Uterus (tissue), 4 donors: ENCODE data around the gene VPS35L. TPM values are rescaled to one million over a fixed set of nuclear protein-coding genes. Genes with fewer than 3 reads are reported as not detected.

Source experiments
- DNase-seq, 2 donors: peaks; one replicate each; pipeline ENCODE4 v3.0.0-alpha.2; 2019 to 2020
- H3K27ac ChIP-seq, 2 donors: fragments of 200-600 bp; sonication (generic); 1 replicate in 1 of 2; 2 replicates in 1 of 2; pipeline ENCODE4 v1.5.1; 2016 to 2018
- H3K27me3 ChIP-seq, 2 donors: fragments of 200-600 bp; sonication (generic); one replicate each; pipeline ENCODE4 v1.5.1; 2018 to 2019; ENCODE audit warnings: control low read depth in 1 of 2
- H3K36me3 ChIP-seq, 2 donors: fragments of 200-600 bp; sonication (generic); one replicate each; pipeline ENCODE4 v1.5.1; 2019; ENCODE audit warnings: control low read depth in 1 of 2
- H3K4me1 ChIP-seq, 2 donors: fragments of 200-600 bp; sonication (generic); one replicate each; pipeline ENCODE4 v1.5.1; 2018 to 2019; ENCODE audit warnings: control low read depth in 1 of 2
- H3K4me3 ChIP-seq, 2 donors: fragments of 200-600 bp; sonication (generic); 1 replicate in 1 of 2; 2 replicates in 1 of 2; pipeline ENCODE4 v1.5.1; 2018 to 2019; ENCODE audit warnings: mild to moderate bottlenecking in 1 of 2
- H3K9me3 ChIP-seq, 2 donors: fragments of 200-600 bp; sonication (generic); one replicate each; pipeline ENCODE4 v1.5.1; 2019; ENCODE audit warnings: control low read depth in 1 of 2
- POLR2A ChIP-seq, 2 donors: fragments of 450-650 bp; IDR thresholded peaks; one replicate each; pipeline ENCODE4 v1.6.1; 2016; ENCODE audit warnings: antibody characterized with exemption in 2 of 2, mild to moderate bottlenecking in 1 of 2, moderate library complexity in 1 of 2
- intact Hi-C: fragments of 100-400 bp; cut with DNase I; formaldehyde crosslinking; loops from one replicate; pipeline ENCODE4 v1.15.1; 2023; ENCODE audit warnings: low total_unique reads
- total RNA-seq, 4 donors: library from RNA; depleted of rRNA in 3 of 4; stranded (reverse); fragments of >200 nt in 3 of 4; gene quantifications; one replicate each; pipeline versions ENCODE4 v1.1.0 to v1.2.4, GENCODE V29; 2014 to 2023
- TF ChIP-seq, protein P1 (sequence below), 4 experiments: fragments of 200-600 bp in 2 of 4; fragments of 450-650 bp in 2 of 4; sonication (generic) in 2 of 4; IDR thresholded peaks; one replicate each; pipeline ENCODE4 v1.5.1; 2016 to 2019; ENCODE audit warnings: antibody characterized with exemption in 4 of 4, mild to moderate bottlenecking in 2 of 4, moderate library complexity in 1 of 4
- donor health status: DM: yes; HTN: yes; CAD: no.

VPS35L gene
- total RNA-seq, 4 donors from 2014 or later, result 34.8 to 110 (median 88.2) TPM

- Histone ChIP-seq H3K27me3 (no peaks in the 10 kb centered on the region), H3K36me3 (no peaks in the 10 kb centered on the region), H3K4me3 (no peak overlapping the region), H3K9me3 (no peaks in the 10 kb centered on the region), H3K27ac (no peak overlapping the region), H3K4me1 (no peaks in the 10 kb centered on the region)
- TF ChIP-seq, protein P1, sequence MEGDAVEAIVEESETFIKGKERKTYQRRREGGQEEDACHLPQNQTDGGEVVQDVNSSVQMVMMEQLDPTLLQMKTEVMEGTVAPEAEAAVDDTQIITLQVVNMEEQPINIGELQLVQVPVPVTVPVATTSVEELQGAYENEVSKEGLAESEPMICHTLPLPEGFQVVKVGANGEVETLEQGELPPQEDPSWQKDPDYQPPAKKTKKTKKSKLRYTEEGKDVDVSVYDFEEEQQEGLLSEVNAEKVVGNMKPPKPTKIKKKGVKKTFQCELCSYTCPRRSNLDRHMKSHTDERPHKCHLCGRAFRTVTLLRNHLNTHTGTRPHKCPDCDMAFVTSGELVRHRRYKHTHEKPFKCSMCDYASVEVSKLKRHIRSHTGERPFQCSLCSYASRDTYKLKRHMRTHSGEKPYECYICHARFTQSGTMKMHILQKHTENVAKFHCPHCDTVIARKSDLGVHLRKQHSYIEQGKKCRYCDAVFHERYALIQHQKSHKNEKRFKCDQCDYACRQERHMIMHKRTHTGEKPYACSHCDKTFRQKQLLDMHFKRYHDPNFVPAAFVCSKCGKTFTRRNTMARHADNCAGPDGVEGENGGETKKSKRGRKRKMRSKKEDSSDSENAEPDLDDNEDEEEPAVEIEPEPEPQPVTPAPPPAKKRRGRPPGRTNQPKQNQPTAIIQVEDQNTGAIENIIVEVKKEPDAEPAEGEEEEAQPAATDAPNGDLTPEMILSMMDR (IDR thresholded peaks at IDR 0.05), result no peak
- no peak for TF ChIP-seq POLR2A (IDR thresholded peaks at IDR 0.05)
- intact Hi-C loops, result no loop called here
- DNase-seq, result no peak
Observed at GRCh38 chr16:19681637-19682036, 126.1 kb downstream of the VPS35L start.

DNA sequence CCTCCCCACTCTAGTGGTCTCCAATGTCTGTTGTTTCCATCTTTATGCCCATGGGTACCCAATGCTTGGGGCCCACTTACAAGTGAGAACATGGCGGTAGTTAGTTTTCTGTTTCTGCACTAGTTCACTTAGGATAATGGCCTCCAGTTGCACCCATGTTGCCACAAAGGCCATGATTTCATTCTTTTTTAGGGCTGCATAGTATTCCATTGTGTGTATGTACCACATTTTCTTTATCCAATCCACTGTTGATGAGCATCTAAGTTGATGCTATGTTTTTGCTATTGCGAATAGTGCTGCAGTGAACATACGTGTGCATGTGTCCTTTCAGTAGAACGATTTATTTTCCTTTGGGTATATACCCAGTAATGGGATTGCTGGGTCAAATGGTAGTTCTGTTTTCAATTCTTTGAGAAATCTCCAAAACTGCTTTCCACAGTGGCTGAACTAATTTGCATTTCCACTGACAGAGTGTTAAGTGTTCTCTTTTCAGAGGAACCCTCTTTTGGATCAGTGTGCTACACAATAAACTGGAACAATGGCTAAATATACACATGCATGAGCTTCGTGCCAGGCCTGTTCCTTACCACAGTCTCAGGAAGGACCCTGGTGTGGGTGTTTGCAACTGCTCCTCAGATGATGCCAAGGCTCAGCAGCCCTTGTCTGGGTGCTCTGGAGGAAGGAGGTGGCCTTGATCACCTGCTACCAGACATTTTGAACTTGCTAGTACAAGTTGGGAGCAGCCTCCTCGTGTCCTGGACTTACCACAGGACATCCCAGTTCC lies 128.1 kb downstream of the VPS35L start:
- H3K4me1 ChIP-seq, result no peaks in the 10 kb centered on the region
- intact Hi-C loops, result no loop called here
- H3K27me3 ChIP-seq, result no peaks in the 10 kb centered on the region
- no peak for DNase-seq
- H3K4me3 ChIP-seq, result no peak overlapping the region
- no peaks in the 10 kb centered on the region for H3K9me3 ChIP-seq
- TF ChIP-seq, protein P1 (IDR thresholded peaks at IDR 0.05), result no peak
- no peak for TF ChIP-seq POLR2A (IDR thresholded peaks at IDR 0.05)
- H3K36me3 ChIP-seq, result no peaks in the 10 kb centered on the region
- no peak overlapping the region for H3K27ac ChIP-seq

DNA sequence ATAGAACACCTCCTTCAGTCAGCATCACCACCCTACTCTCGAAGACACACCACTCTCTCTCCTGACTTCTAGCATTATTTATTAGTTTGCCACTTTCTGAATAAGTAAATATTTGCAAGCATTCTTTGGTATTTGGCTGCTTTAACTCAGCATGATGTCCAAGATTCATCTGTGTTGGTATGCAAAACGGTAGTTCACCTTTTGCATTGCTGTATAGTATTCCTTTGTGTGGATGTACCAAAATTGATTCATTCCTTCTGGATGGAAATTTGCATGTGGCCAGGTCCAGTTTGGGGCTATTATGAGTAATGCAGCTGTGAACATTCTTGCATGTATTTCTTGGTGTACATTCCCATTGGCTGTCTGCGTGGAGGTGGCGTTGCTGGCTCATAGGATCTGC lies 129.7 kb downstream of the VPS35L start:
- H3K27ac ChIP-seq, result no peak overlapping the region
- DNase-seq, result no peak
- H3K4me1 ChIP-seq, result no peaks in the 10 kb centered on the region
- intact Hi-C loops, result no loop called here
- no peaks in the 10 kb centered on the region for H3K9me3 ChIP-seq
- H3K4me3 ChIP-seq, result no peak overlapping the region
- TF ChIP-seq, protein P1 (IDR thresholded peaks at IDR 0.05), result no peak
- no peak for TF ChIP-seq POLR2A (IDR thresholded peaks at IDR 0.05)
- no peaks in the 10 kb centered on the region for H3K27me3 ChIP-seq
- H3K36me3 ChIP-seq, result no peaks in the 10 kb centered on the region

GRCh38 chr16:19687279-19687678 lies 131.8 kb downstream of the VPS35L start:
- intact Hi-C loops, result no loop called here
- Histone ChIP-seq H3K4me1 (no peaks in the 10 kb centered on the region), H3K27me3 (no peaks in the 10 kb centered on the region), H3K27ac (no peak overlapping the region), H3K9me3 (no peaks in the 10 kb centered on the region), H3K36me3 (no peaks in the 10 kb centered on the region), H3K4me3 (no peak overlapping the region)
- TF ChIP-seq POLR2A (IDR thresholded peaks at IDR 0.05), result no peak
- TF ChIP-seq, protein P1 (IDR thresholded peaks at IDR 0.05), result no peak
- DNase-seq, result no peak

- Histone ChIP-seq H3K27ac (peak overlapping the region in 1 of 2 donors; percentile 6), H3K4me1 (no peaks in the 10 kb centered on the region), H3K27me3 (no peaks in the 10 kb centered on the region), H3K36me3 (no peaks in the 10 kb centered on the region), H3K9me3 (no peaks in the 10 kb centered on the region), H3K4me3 (no peak overlapping the region)
- no peak for DNase-seq
- no peak for TF ChIP-seq POLR2A (IDR thresholded peaks at IDR 0.05)
- TF ChIP-seq, protein P1 (IDR thresholded peaks at IDR 0.05), result no peak
- intact Hi-C loops, result no loop called here
Observed at GRCh38 chr16:19688396-19689024, 133.0 kb downstream of the VPS35L start.
